RKO (cell line): Measurements from ENCODE around the gene PSMB7.
"Not testable (repeated sequence)": the region's sequence is repeated elsewhere in the genome, so short reads cannot be mapped to it uniquely, and the experiment has no call there.

Source experiments
- DNase-seq: peaks from one replicate; pipeline ENCODE4 v3.0.0-alpha.2; 2016; ENCODE audit warnings: low spot score

Gene PSMB7

GRCh38 chr9:124442826-124443225 lies 27.6 kb upstream of the PSMB7 start:
- DNase-seq: no peak

- DNase-seq: no peak
These were observed 27.1 kb upstream of the PSMB7 start for GRCh38 chr9:124442379-124442778.

- DNase-seq: no peak
These were observed 26.0 kb upstream of the PSMB7 start for GRCh38 chr9:124441291-124441690.

- DNase-seq: no peak
These were observed 25.5 kb upstream of the PSMB7 start for GRCh38 chr9:124440786-124441185.

GRCh38 chr9:124439686-124440243 lies 24.5 kb upstream of the PSMB7 start:
- DNase-seq: no peak

- no peak for DNase-seq
These were observed 23.8 kb upstream of the PSMB7 start for GRCh38 chr9:124439086-124439485.

- DNase-seq: no peak
These were observed 22.8 kb upstream of the PSMB7 start for GRCh38 chr9:124438091-124438490.

- DNase-seq: no peak
These were observed 21.8 kb upstream of the PSMB7 start for GRCh38 chr9:124437086-124437485.

- no peak for DNase-seq
These were observed 21.1 kb upstream of the PSMB7 start for GRCh38 chr9:124436320-124436719.

- no peak for DNase-seq
These were observed 14.3 kb upstream of the PSMB7 start for GRCh38 chr9:124429530-124429867.

GRCh38 chr9:124428751-124429529 lies 13.7 kb upstream of the PSMB7 start:
- no peak for DNase-seq

GRCh38 chr9:124427281-124427680 lies 12.0 kb upstream of the PSMB7 start:
- no peak for DNase-seq

- no peak for DNase-seq
These were observed 11.1 kb upstream of the PSMB7 start for GRCh38 chr9:124426361-124426760.

- DNase-seq: not testable (repeated sequence)
These were observed 10.5 kb upstream of the PSMB7 start for GRCh38 chr9:124425733-124426132.

GRCh38 chr9:124423591-124423990 lies 8.3 kb upstream of the PSMB7 start:
- no peak for DNase-seq

- DNase-seq: no peak
These were observed 7.9 kb upstream of the PSMB7 start for GRCh38 chr9:124423155-124423554.

- no peak for DNase-seq
These were observed 5.8 kb upstream of the PSMB7 start for GRCh38 chr9:124420991-124421543.

- no peak for DNase-seq
These were observed 4.7 kb upstream of the PSMB7 start for GRCh38 chr9:124419832-124420489.

- no peak for DNase-seq
These were observed 726 bp upstream of the PSMB7 start for GRCh38 chr9:124415852-124416484.

GRCh38 chr9:124414612-124415011 lies 630 bp downstream of the PSMB7 start:
- DNase-seq: peak; percentile 75

GRCh38 chr9:124412228-124412575 lies 3.0 kb downstream of the PSMB7 start:
- no peak for DNase-seq

GRCh38 chr9:124411514-124412227 lies 3.6 kb downstream of the PSMB7 start:
- DNase-seq: peak; percentile 96
